Measurements from ENCODE around the gene FAM135A.
"Not testable (repeated sequence)": the region's sequence is repeated elsewhere in the genome, so short reads cannot be mapped to it uniquely, and the experiment has no call there.

The FAM135A gene

DNA sequence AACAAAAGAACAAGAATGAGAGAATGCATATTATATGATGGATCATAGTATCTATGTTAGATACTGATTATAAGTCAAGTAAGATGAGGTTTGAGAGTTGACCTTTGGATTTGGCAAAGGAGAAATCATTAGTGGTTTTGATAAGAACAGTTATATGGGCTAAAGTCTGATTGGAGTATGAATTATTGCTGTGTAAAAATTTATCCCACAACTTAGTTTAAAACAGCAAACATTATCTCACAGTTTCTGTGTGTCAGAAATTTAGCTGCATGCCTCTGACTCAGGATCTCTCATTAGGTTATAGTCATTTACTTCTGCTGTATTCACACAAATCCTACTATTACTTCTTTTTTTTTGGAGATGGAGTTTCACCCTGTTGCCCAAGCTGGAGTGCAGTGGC, 56.7 kb downstream of the FAM135A start:
- DNase-seq = no peak

DNA sequence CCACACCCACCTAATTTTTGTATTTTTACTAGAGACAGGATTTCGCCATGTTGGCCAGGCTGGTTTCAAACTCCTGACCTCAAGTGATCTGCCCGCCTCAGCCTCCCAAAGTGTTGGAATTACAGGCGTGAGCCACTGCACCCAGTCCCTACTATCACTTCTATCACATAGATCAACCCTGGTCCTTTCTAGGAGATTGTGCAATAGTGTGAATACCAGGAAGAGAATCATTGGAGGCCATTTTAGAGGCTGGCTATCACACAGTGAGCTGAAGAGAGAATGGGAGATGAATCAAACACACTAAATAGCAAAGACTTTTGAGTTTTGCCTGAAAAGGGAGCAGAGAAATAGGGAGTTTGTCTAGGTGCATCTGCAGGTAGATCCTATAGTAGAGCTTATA, 57.2 kb downstream of the FAM135A start:
- not testable (repeated sequence) for DNase-seq

DNA sequence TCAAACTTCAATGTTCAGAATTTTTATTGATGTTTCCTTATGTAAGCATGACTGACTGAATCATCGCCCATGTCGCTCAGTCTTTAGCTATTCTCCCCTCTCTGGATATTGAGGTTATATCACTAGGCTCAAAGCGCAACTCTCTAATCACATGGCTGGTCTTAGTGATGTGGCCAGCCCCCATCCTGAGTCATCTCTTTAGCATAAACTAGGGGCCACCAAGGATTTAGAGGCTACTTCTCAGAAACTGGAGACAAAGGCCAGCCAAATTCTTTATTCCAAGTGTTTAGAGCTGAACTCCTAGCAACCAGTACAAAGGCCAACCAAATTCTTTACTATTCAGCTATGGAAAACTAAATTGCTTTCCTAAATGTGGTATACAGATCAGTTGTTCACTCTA, 61.4 kb downstream of the FAM135A start:
- peak; percentile 35 for DNase-seq

DNA sequence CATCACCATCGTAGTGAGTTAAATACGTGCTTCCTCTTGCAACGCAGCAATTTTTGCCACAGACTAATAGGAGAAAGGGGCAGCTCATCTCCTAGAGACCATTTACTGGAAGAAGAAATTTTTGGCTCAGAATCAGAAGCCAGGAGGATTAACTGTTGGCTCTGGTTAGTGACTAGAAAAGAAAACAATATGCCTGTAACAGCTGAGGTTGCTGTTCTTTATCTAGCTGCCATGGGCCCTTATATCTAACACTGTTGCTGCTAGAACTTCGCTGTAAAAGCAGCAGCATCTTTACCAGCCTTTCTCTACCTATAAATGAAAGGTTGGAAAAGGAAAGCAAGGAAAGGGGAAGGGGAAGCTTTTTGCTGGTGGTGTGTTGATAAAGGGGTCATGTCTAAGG, 65.9 kb downstream of the FAM135A start:
- DNase-seq = peak; percentile 28

DNA sequence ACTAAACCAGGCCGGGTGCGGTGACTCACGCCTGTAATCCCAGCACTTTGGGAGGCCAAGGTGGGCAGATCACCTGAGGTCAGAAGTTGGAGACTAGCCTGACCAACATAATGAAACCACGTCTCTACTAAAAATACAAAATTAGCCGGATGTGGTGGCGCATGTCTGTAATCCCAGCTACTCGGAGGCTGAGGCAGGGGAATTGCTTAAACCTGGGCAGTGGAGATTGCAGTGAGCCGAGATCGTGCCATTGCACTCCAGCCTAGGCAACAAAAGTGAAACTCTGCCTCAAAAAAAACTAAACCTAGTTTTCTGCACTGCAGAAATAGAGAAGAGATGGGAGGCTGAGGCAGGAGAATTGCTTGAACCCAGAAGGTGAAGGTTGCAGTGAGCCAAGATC, 73.3 kb downstream of the FAM135A start:
- DNase-seq = not testable (repeated sequence)

DNA sequence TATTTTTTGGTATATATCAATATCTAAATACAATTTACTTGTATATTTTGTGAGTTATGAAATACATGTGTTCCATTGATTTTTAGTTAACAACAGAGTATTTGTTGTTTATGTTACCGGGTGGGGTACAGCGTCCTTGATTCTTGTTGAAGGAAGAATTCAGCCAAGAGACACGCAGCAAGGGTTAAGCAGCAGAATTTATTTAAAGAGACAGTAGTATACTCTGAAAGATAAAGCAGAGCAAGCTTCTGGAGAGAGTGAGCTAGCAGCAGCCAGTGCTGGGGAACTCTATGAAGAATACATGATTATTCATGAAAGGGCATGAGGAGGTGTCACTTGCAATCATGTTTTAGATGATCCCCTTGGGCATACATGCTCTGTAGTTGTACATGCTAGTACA, 76.1 kb downstream of the FAM135A start:
- DNase-seq = no peak

DNA sequence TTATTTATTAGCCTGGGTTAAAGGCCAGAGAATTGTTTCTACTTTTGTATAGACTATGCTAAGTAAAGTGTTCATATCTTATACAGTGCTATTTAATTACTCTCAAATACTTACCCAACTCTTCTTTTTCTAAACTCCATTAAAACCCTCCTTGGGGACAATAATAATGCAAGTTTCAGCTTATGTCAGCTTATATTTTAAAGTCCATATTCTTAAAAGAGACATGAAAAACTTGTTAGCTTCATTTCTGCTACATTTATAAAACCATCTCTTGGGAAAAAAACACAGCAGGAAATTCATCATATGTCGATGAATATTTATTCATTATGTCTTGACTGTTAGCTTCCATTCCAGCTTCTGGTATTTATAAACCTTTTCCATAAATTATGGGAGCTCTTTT, 81.5 kb downstream of the FAM135A start:
- DNase-seq = no peak

DNA sequence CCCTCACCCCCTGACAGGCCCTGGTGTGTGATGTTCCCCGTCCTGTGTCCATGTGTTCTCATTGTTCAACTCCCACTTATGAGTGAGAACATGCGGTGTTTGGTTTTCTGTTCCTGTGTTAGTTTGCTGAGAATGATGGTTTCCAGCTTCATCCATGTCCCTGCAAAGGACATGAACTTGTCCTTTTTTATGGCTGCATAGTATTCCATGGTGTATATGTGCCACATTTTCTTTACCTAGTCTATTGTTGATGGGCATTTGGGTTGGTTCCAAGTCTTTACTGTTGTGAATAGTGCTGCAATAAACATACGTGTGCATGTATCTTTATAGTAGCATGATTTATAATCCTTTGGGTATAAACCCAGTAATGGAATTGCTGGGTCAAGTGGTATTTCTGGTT, 82.5 kb downstream of the FAM135A start:
- not testable (repeated sequence) for DNase-seq

DNA sequence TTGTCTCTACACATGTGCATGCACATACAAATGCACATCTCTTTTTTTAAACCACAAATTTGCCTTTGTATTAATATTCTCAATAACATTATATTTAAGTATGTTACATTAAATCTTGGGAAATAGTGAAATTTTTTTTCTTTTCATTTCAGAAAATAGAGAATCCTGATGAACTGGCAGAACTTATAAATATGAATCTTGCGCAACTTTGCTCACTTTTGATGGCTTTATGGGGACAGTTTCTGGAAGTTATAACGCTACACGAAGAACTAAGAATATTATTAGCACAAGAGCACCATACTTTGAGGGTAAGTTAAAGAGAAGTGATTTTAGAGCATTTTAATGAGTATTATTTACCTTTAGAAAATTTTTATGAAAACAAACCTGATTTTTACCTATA, 89.2 kb downstream of the FAM135A start:
- no peak for DNase-seq

DNA sequence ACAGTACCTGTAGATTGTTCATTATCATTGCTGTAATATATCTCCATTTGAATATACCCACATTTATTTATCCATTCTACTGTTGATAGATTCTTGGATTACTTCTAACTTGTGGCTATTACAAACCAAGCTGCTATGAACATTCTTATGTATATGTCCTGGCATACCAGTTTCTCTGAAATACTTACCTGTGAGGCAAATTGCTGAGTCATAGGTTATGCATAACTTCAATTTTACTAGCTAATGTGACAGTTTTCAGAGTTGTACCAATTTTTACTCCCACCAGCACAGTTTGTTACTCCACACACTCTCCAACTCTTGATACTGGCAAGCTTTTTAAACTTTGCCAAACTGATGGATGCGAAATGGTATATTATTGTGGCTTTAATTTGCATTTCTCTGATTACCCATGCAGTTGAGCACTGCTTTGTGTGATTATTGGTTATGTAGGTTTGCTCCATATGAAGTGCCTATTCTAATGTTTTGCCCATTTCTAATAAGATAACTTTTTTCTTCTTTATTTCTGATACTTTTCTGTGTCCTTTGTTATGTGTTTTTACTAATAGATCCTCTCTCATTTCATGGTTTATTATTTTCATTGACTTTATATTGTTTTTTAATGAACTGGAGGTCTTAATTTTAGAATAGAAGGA, 90.6 kb downstream of the FAM135A start:
- no peak for DNase-seq

DNA sequence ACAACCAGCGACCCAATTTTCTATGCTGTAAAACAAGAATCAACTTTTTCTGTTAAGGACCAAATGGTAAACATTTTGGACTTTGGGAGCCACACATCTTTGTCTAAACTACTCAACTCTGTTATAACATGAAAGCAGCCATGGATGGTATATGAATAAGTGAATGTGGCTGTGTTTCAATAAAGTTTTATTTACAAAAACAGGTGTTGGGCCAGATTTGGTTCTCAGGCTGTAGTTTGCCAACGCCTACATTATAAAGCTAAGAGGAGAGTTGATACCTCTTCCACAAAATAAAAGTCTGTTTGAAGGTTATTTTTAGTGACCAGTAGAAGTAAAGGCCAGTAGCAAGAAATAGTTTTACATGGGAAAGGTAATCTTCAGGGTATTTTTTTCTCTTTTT, 93.0 kb downstream of the FAM135A start:
- DNase-seq = no peak

DNA sequence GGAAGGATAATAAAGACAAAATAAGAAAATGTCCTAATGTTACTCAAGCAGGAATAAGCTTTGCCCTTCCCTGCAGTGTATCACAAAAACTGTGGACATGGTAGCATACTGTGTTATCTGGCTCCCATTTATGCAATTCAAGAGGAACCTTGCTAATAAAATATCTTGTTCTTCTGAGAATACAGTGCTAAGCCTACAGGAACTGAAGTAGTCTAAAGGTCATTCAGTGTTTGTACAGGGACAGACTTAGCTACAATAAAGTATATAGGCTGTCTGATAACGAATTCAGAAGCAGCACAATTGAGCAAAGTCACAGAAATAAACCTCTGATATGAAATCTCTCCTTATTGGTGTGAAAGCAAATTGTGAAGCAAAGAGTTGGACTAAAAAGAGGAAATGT, 93.9 kb downstream of the FAM135A start:
- DNase-seq = no peak

DNA sequence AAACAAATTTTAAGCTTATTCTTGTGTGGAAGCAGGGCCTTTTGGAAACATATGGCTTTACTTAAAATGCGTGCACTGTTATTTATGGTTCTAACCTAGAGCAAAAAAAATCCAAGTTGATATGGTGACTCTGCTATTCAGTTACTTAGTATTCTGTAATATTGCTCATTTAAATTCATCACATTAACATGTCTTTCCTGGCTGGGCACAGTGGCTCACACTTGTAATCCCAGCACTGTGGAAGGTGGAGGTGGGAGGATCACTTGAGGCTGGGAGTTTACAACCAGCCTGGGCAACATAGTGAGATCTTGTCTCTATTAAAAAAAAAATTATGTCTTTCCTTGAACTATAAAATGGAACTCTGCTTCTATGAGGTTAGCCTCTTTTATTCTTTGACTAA, 95.6 kb downstream of the FAM135A start:
- DNase-seq = no peak

DNA sequence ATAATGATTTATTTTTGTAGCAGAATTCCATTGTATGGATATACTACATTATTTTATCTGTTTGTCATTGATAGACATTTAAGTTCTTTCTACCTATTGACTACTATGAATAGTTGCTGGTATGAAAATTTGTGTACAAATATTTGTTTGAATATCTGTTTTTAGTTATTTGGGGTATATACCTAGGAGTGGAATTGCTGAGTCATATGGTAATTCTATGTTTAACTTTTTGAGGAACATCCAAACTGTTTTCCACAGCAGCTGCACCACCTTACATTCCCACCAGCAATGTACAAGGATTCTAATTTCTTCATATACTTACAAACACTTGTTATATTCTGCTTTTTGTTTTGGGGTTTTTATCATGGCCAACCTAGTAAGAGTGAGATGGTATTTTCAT, 97.3 kb downstream of the FAM135A start:
- no peak for DNase-seq

DNA sequence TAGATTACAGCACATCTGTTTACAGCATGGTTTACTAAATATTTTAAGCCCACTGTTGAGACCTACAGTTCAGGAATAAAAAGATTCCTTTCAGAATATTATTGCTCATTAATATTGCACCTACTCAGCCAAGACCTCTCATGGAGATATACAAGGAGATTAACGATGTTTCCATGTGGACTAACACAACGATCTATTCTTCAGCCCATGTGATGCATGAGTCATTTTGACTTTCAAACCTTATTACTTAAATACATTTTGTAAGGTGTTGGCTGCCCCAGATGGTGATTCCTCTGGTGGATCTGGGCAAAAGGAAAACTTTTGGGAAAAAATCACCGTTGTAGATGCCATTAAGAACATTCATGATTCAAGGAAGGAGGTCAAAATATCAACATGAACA, 105.4 kb downstream of the FAM135A start:
- no peak for DNase-seq

DNA sequence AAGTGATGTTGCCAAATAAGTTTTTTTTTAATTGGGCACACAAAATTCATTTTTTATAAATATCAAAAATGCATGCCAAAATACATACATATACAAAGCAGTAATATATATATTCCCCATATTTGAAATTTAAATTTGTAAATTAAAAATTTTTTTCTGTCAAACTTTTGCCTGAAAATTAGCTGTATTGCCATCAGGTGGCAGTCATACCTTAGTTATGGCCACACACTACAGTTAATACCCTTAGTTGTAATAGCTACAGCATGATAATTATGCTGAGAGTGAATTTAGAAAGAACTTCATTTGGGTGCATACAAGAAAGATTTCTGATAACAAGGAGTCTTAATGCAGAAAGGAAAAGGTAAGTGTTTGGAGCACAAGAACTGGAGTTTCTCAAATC, 107.3 kb downstream of the FAM135A start:
- DNase-seq = no peak

DNA sequence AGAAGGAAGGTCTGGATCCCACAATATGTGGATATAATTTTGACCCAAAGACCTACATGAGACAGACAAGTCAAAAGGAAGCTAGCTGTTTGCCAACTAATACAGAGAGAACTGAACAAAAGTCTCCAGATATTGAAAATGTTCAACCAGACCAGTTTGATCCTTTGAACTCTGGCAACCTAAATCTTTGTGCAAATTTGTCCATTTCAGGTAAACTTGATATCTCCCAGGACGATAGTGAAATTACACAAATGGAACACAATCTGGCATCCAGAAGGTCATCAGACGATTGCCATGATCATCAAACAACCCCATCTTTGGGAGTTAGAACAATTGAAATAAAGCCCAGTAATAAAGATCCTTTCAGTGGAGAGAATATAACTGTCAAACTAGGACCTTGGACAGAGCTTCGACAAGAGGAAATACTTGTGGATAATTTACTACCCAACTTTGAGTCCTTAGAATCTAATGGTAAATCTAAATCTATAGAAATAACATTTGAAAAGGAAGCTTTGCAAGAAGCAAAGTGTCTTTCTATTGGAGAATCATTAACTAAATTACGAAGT, 111.5 kb downstream of the FAM135A start:
- no peak for DNase-seq

DNA sequence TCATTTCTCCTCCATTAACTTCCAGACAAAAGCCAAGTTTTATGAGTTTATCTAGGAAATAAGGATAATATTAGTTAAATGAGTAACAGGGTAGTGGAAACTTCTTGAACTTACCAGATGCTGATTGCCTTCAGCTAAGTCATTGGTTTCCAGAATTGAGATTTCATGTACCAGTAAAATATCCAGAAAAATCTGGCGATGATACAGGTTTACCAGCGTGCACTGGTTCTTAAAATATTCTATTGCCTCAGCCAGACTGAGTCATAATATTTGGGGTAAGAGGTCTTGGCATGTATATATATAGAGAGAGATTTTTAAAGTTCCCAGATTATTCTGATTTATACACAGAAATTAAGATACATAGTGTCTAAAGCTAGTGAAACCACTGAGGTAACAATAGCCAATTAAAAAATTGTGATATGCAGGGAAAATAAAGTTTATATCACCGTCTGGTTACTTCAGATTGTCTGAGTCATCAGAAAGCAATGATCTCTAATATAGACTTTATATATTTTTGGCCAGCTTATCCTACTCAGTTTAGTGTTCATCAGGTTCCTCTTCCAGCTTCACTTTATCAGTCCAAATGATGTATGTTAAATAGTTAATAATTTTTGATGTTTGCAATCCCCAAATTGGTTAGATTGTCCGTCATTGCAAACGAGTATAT, 113.9 kb downstream of the FAM135A start:
- DNase-seq = peak; percentile 55

DNA sequence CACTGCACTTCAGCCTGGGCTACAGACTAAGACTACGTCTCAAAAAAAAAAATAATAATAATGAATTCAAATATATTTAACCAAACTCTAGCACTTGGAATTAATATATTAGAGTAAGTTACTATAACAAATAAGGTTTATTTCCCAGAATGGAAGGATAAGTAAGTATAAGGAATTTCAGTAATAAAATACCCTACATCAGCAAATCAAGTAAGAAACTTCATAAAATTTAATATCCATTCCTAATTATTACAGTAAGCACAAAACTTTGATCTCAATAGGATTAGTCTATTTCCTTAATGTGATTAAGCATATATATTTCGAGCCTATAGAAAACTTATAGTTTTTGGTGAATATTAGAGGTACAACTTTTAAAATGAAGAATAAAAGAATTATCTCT, 116.7 kb downstream of the FAM135A start:
- no peak for DNase-seq

DNA sequence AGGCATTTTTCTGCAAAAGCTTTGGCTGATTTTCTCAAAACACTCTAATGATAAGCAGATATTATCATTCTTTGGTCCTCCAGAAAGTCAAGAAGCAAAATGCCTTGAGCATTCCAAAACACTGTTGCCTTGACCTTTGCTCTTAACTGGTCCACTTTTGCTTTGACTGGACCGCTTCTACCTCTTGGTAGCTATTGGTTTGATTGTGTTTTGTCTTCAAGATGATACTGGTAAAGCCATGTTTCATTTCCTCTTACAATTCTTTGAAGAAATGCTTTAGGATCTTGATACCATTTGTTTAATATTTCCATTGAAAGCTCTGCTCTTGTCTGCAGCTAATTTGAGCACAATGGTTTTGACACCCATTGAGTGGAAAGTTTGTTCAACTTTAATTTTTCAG, 117.8 kb downstream of the FAM135A start:
- DNase-seq = no peak

DNA sequence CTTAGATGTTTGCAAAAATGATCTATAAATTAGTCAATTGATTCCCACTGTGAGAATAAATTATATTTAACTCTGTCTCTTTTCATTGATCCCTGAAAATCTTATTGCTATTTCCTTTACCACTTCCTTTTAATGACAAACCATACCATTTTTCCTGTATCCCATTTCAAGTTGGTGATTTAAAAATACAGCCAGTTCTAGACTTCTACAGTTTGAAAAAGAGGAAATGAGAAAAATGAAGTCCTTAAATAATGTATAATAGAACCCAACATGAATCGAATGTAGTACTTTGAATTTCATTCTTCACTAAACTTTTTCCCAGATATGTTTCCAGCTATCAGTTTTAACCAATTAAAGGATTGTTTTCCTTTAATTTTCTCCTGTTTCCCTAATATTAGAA, 124.0 kb downstream of the FAM135A start:
- no peak for DNase-seq

DNA sequence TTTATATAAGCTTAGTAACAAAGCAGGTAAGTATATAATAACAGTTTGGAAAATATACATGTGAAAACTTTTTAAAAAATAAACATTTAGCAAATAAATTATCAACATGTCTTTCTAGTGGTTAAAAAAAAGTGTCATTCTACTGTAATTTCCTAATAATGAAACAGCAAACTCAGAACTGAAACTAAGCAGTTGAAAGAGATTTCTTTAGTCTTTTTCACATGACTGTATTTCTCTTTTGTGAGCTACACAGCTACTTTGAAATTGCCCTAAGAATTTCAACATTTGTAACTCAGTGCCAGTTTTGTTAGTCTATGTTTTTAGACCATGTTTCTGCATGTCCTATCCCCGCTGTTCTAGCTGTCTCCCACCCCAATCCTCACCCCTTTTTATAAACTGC, 125.1 kb downstream of the FAM135A start:
- no peak for DNase-seq

DNA sequence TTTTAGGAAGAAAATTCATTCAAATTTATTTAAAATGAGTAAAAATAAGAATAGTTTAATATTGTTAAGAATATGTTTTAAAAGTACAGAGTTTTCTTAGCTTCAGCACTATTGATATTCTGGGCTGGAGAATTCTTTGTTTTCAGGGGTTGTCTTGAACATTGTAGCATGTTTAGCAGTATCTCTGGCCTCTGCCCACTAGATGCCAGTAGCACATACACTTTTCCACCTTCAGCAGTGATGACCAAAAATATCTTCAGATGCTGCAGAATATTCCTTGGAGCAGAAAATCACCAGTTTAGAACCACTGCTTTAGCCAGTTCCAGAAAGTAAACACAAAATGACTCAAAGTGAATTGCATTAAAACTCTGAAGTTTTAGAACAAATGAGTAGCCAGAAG, 134.0 kb downstream of the FAM135A start:
- peak; percentile 18 for DNase-seq

DNA sequence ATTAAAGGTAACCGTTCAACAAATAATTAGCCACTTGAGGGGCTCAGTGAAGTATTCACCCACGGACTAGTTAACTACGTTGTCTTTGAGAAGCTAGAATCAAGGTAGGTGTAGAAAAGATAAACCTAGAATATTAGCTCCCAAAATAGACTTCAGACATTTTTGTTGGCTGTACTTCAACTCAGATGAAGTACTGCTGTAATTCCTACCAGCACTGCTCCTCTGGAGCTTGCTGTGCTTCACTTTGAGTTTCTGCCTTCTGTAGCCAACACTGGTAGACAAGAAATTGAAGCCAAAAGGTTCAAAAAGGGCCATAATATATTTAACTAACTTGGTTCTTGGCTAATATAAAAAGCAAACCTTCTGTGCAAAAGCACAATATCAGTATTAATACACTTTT, 134.6 kb downstream of the FAM135A start:
- no peak for DNase-seq

DNA sequence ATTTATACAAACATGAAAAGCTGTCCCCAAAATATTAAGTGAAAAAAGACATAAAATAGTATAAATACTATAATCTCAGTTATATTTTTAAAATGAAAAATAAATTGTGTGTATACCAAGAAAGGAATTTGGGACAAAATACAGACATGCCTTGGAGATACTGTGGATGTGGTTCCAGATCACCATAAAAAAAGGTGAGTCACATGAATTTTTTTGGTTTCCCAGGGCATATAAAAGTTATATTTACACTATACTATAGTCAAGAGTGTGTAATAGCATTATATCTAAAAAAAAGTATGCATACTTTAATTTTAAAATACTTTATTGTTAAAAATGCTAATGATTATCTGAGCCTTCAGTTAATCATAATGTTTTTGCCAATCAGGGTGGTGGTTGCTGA, 136.0 kb downstream of the FAM135A start:
- DNase-seq = peak; percentile 38

All from fibroblast of skin of right biceps (primary cell).